CD4-positive, alpha-beta T cell (primary cell): ENCODE measurements around the gene TDRD10. TPM values are rescaled to one million over a fixed set of nuclear protein-coding genes. Genes with fewer than 3 reads are reported as not detected.

ENCODE experiments used
- ATAC-seq: fragments of 200-7000 bp; cut with Tn5 transposase; one replicate; pipeline ENCODE4 v1.10.0; 2022; ENCODE audit warnings: mild to moderate bottlenecking; ENCODE audit not compliant: poor library complexity
- CTCF ChIA-PET: fragments of 350-600 bp; sonication (Branson Sonifier 250); formaldehyde crosslinking; loops from one replicate; lab custom pipeline; 2021; ENCODE audit warnings: antibody characterized with exemption, inconsistent platforms; lab: Charles Lee
- POLR2A ChIA-PET: fragments of 350-600 bp; sonication (Branson Sonifier 250); formaldehyde crosslinking; loops from one replicate; lab custom pipeline; 2021; ENCODE audit warnings: antibody characterized with exemption, inconsistent platforms; lab: Charles Lee
- DNase-seq, 14 experiments: peaks; one replicate each; pipeline ENCODE4 v3.0.0-alpha.2; 2013 to 2020; ENCODE audit warnings: mixed read lengths in 2 of 14
- H3K27ac ChIP-seq, 2 donors: one replicate each; pipeline versions ENCODE4 v1.5.1 to v1.7.0; 2013; ENCODE audit warnings: low read length in 2 of 2, low read depth in 1 of 2, mild to moderate bottlenecking in 1 of 2
- H3K27me3 ChIP-seq, 2 experiments: 1 replicate in 1 of 2; 2 replicates in 1 of 2; pipeline versions ENCODE4 v1.6.1 to v1.7.0; 2013; ENCODE audit warnings: low read length in 2 of 2, control low read depth in 1 of 2, mild to moderate bottlenecking in 1 of 2, moderate library complexity in 1 of 2; ENCODE audit not compliant: insufficient read depth in 2 of 2, control insufficient read depth in 1 of 2
- H3K36me3 ChIP-seq: one replicate; pipeline ENCODE4 v1.6.1; 2013; ENCODE audit warnings: low read length, control low read depth; ENCODE audit not compliant: insufficient read depth
- H3K4me1 ChIP-seq: one replicate; pipeline ENCODE4 v1.6.1; 2013; ENCODE audit warnings: low read length, control low read depth; ENCODE audit not compliant: insufficient read depth
- H3K4me3 ChIP-seq: one replicate; pipeline ENCODE4 v1.5.1; 2013; ENCODE audit warnings: mild to moderate bottlenecking, low read length, moderate library complexity
- H3K9me3 ChIP-seq, 2 experiments: 1 replicate in 1 of 2; 2 replicates in 1 of 2; pipeline versions ENCODE4 v1.6.1 to v1.7.0; 2013; ENCODE audit warnings: low read length in 2 of 2, mild to moderate bottlenecking in 2 of 2, control low read depth in 1 of 2, moderate library complexity in 1 of 2; ENCODE audit not compliant: control insufficient read depth in 1 of 2, insufficient read depth in 1 of 2
- H3K27ac Mint-ChIP-seq: one replicate; pipeline ENCODE4 v1.8.0; 2020; ENCODE audit warnings: mixed read lengths
- H3K27me3 Mint-ChIP-seq: one replicate; pipeline ENCODE4 v1.8.0; 2021; ENCODE audit warnings: mixed read lengths
- H3K36me3 Mint-ChIP-seq: one replicate; pipeline ENCODE4 v1.8.0; 2021; ENCODE audit warnings: low read depth, mixed read lengths
- H3K4me1 Mint-ChIP-seq: one replicate; pipeline ENCODE4 v1.8.0; 2021; ENCODE audit warnings: low read depth, mixed read lengths
- H3K4me3 Mint-ChIP-seq: one replicate; pipeline ENCODE4 v1.8.0; 2020; ENCODE audit warnings: mild to moderate bottlenecking, mixed read lengths
- H3K9me3 Mint-ChIP-seq: one replicate; pipeline ENCODE4 v1.8.0; 2020; ENCODE audit warnings: mixed read lengths
- intact Hi-C, 2 experiments: fragments of 100-400 bp; cut with DNase I in 1 of 2; cut with micrococcal nuclease in 1 of 2; formaldehyde crosslinking; loops; one replicate each; pipeline versions ENCODE4 v1.15.1 to v1.9.0; 2023 to 2025; cut with DNase I, micrococcal nuclease
- total RNA-seq, 174 experiments: library from RNA in 2 of 174; stranded (reverse) in 2 of 174; gene quantifications; one replicate each; pipeline ENCODE4 v1.2.3 and lab custom pipeline; 2021 to 2026
- TF ChIP-seq, protein P1 (sequence below): fragments of 200-600 bp; IDR thresholded peaks from one replicate; pipeline ENCODE4 v1.8.0; 2022; ENCODE audit warnings: antibody characterized with exemption, mild to moderate bottlenecking

The TDRD10 gene
- total RNA-seq, 2 experiments from 2014 or later: not detected

- intact Hi-C loops: loop anchor here (2.0 to 10.0 kb wide), 9 partner anchors 71 to 528 kb away; partner anchors contain the start of genes ATP8B2 (in 1 of the 2), EFNA4 (in 1 of the 2), HAX1 (in 1 of the 2) and IL6R (in 1 of the 2)
- Mint-ChIP-seq H3K4me1 (peaks cover 42% of the 10 kb centered on the region), H3K4me3 (peak overlapping the region; percentile 50), H3K9me3 (no peaks in the 10 kb centered on the region), H3K27ac (peak overlapping the region; percentile 10), H3K36me3 (peaks cover 64% of the 10 kb centered on the region), H3K27me3 (no peaks in the 10 kb centered on the region)
- Histone ChIP-seq H3K4me1 (peaks cover 46% of the 10 kb centered on the region), H3K27me3 (no peaks in the 10 kb centered on the region), H3K27ac (no peak overlapping the region), H3K9me3 (no peaks in the 10 kb centered on the region), H3K4me3 (peak overlapping the region; percentile 87), H3K36me3 (peaks cover 50% of the 10 kb centered on the region)
- TF ChIP-seq, protein P1, sequence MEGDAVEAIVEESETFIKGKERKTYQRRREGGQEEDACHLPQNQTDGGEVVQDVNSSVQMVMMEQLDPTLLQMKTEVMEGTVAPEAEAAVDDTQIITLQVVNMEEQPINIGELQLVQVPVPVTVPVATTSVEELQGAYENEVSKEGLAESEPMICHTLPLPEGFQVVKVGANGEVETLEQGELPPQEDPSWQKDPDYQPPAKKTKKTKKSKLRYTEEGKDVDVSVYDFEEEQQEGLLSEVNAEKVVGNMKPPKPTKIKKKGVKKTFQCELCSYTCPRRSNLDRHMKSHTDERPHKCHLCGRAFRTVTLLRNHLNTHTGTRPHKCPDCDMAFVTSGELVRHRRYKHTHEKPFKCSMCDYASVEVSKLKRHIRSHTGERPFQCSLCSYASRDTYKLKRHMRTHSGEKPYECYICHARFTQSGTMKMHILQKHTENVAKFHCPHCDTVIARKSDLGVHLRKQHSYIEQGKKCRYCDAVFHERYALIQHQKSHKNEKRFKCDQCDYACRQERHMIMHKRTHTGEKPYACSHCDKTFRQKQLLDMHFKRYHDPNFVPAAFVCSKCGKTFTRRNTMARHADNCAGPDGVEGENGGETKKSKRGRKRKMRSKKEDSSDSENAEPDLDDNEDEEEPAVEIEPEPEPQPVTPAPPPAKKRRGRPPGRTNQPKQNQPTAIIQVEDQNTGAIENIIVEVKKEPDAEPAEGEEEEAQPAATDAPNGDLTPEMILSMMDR: no peak
- POLR2A ChIA-PET: interaction anchor here (0.6 kb wide), 1 partner anchor 161 kb away, joined by 4 read pairs; no protein-coding TSS in a partner anchor
- DNase-seq (no peak), ATAC-seq (no peak)
- CTCF ChIA-PET: interaction anchor here (1.8 kb wide), 1 partner anchor 77 kb away, joined by 4 read pairs; no protein-coding TSS in a partner anchor
Measured at GRCh38 chr1:154556422-154556821, 54.4 kb downstream of the TDRD10 start.

- no peaks in the 10 kb centered on the region for H3K27me3 Mint-ChIP-seq
- DNase-seq (peak in 1 of 14 experiments; percentile 24), ATAC-seq (no peak)
- Histone ChIP-seq H3K27ac (peak overlapping the region; percentile 7 to 64), H3K4me3 (peak overlapping the region; percentile 87), H3K9me3 (no peaks in the 10 kb centered on the region), H3K4me1 (peaks cover 46% of the 10 kb centered on the region), H3K27me3 (no peaks in the 10 kb centered on the region), H3K36me3 (peaks cover 40% of the 10 kb centered on the region)
- intact Hi-C loops: loop anchor here (2.0 to 10.0 kb wide), 9 partner anchors 70 to 527 kb away; partner anchors contain the start of genes ATP8B2 (in 1 of the 2), EFNA4 (in 1 of the 2), HAX1 (in 1 of the 2) and IL6R (in 1 of the 2)
- peaks cover 54% of the 10 kb centered on the region for H3K36me3 Mint-ChIP-seq
- peaks cover 42% of the 10 kb centered on the region for H3K4me1 Mint-ChIP-seq
- ChIA-PET POLR2A (interaction anchor here (1.0 to 1.3 kb wide), 3 partner anchors 11 to 379 kb away, joined by 3 read pairs; partner anchors contain the start of gene PMVK), CTCF (interaction anchor here (1.0 to 1.8 kb wide), 2 partner anchors 78 to 154 kb away, joined by 3 to 4 read pairs; no protein-coding TSS in a partner anchor)
- peak overlapping the region; percentile 89 for H3K4me3 Mint-ChIP-seq
- peak overlapping the region; percentile 83 for H3K27ac Mint-ChIP-seq
- TF ChIP-seq, protein P1: no peak
- H3K9me3 Mint-ChIP-seq: no peaks in the 10 kb centered on the region
Measured at GRCh38 chr1:154557248-154557938, 55.4 kb downstream of the TDRD10 start.

- H3K4me3 Mint-ChIP-seq: peak within 1 kb of the TSS; percentile 91
- H3K27me3 ChIP-seq: no peaks in the 10 kb centered on the region
- H3K9me3 Mint-ChIP-seq: no peaks in the 10 kb centered on the region
- ATAC-seq (no peak), DNase-seq (peak in 11 of 14 experiments; percentile 8 to 75 (median 21))
- peaks cover 42% of the 10 kb centered on the region for H3K4me1 Mint-ChIP-seq
- peaks cover 47% of the 10 kb centered on the region for H3K36me3 Mint-ChIP-seq
- peak within 1 kb of the TSS; percentile 83 for H3K27ac Mint-ChIP-seq
- TF ChIP-seq, protein P1: no peak
- peak within 1 kb of the TSS; percentile 87 for H3K4me3 ChIP-seq
- no peaks in the 10 kb centered on the region for H3K27me3 Mint-ChIP-seq
- peaks cover 46% of the 10 kb centered on the region for H3K4me1 ChIP-seq
- H3K36me3 ChIP-seq: peaks cover 33% of the 10 kb centered on the region
- ChIA-PET CTCF (interaction anchor here (1.0 to 2.4 kb wide), 2 partner anchors 155 to 320 kb away, joined by 3 to 15 read pairs; no protein-coding TSS in a partner anchor), POLR2A (interaction anchor here (0.6 to 1.7 kb wide), 5 partner anchors 12 to 455 kb away, joined by 3 to 5 read pairs (median 3); partner anchors contain the start of gene PMVK)
- H3K27ac ChIP-seq: peak within 1 kb of the TSS; percentile 64 to 84
- intact Hi-C loops: loop anchor here (1.0 to 10.0 kb wide), 13 partner anchors 51 to 527 kb away; partner anchors contain the start of genes ADAR (in 2 of the 2), ATP8B2 (in 1 of the 2), EFNA4 (in 1 of the 2) and HAX1 (in 1 of the 2)
- no peaks in the 10 kb centered on the region for H3K9me3 ChIP-seq
Measured at GRCh38 chr1:154557939-154558719, 56.1 kb downstream of the TDRD10 start, which contains the start of gene UBE2Q1. TSS of gene UBE2Q1 (minus strand) at chr1:154558662. CDS start at chr1:154558553, 109 bp downstream.
